ENCODE measurements around the gene DPF3. TPM values are rescaled to one million over a fixed set of nuclear protein-coding genes. Genes with fewer than 3 reads are reported as not detected.

The DPF3 gene
- polyA plus RNA-seq, 2 of the 4 experiments (the other 2 are of a cell fraction): 0.05 to 0.09 TPM

DNA sequence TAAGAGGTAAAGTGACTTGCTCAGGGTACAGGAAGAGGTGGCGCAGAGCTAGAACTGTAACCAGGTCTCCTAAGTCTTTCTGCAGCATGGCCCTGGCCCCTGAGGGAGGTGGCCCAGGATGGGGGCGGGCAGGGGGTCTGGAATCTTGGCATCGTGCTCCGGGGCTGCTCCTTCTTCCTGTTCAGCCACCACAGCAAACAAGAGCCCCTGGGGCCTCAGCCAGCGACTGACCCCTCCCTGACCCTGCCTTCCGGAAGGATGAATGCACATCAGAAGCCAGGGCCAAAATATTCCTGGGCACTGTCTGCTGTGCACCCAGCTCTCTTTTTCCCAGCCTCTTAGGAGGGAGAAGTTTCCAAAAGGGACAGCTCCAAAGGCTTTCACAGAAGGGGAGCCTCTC is 242.8 kb downstream of the DPF3 start:
- ATAC-seq: no peak
- Histone ChIP-seq H3K4me2 (no peak overlapping the region), H3K27ac (no peak overlapping the region), H3K9me3 (no peaks in the 10 kb centered on the region), H3K4me3 (no peak overlapping the region), H3K4me1 (no peaks in the 10 kb centered on the region)
- no peak for TF ChIP-seq EP300 (IDR thresholded peaks at IDR 0.05)
- TF ChIP-seq, protein P1, sequence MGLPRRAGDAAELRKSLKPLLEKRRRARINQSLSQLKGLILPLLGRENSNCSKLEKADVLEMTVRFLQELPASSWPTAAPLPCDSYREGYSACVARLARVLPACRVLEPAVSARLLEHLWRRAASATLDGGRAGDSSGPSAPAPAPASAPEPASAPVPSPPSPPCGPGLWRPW (IDR thresholded peaks at IDR 0.05): no peak
- TF ChIP-seq, protein P2, sequence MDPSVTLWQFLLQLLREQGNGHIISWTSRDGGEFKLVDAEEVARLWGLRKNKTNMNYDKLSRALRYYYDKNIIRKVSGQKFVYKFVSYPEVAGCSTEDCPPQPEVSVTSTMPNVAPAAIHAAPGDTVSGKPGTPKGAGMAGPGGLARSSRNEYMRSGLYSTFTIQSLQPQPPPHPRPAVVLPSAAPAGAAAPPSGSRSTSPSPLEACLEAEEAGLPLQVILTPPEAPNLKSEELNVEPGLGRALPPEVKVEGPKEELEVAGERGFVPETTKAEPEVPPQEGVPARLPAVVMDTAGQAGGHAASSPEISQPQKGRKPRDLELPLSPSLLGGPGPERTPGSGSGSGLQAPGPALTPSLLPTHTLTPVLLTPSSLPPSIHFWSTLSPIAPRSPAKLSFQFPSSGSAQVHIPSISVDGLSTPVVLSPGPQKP (IDR thresholded peaks at IDR 0.05; ENCODE audit: low read depth, low read length): no peak
- TF ChIP-seq EHF (CRISPR knock-in tag; IDR thresholded peaks at IDR 0.05): no peak
- TF ChIP-seq HEYL (CRISPR knock-in tag; IDR thresholded peaks at IDR 0.05): no peak
- WGBS (ENCODE audit: missing lambda C conversion rate): 39% methylated on average over 4 of the region's 6 CpGs
- CTCF ChIA-PET: interaction anchor here (0.7 kb wide), 1 partner anchor 135 kb away, joined by 3 read pairs; no protein-coding TSS in a partner anchor
- FAIRE-seq: no peak
- DNase-seq (ENCODE audit: low read depth in 1 of 2, low spot score in 1 of 2): no peak
- POLR2A ChIA-PET: no interaction called here

DNA sequence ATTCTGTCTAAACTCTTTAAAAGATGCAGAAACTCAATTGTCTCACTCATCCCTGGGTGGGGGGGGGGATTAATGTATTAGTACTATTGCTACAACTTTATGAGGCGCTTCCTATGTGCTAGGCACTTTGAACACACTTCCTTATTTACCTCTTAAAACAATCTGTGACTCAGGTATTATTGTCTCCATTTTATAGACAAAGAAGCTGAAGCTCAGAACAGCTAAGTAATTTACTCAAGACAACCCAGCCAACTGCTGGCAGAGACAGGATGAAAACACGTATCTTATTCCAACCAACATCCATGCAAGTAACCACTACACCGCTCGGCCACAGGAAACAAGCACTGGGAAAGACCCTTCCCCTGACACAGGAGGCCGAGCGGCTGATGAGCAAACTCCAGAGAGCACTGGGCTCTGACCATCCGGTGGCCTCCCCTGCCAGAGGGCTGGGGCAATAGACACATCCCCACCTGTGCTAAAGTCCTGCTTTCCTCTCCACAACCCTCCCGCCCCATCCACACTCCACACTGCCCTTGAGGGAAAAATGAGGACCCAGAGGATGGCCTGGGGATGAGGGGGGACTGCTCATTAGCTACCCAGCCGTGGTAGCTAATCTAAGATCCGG is 244.2 kb downstream of the DPF3 start:
- FAIRE-seq: no peak
- Histone ChIP-seq H3K4me2 (no peak overlapping the region), H3K9me3 (no peaks in the 10 kb centered on the region), H3K4me1 (no peaks in the 10 kb centered on the region), H3K27ac (no peak overlapping the region), H3K4me3 (no peak overlapping the region)
- ChIA-PET POLR2A (no interaction called here), CTCF (interaction anchor here (1.5 kb wide), 1 partner anchor 136 kb away, joined by 3 read pairs; no protein-coding TSS in a partner anchor)
- TF ChIP-seq HOXA7 (CRISPR knock-in tag; IDR thresholded peaks at IDR 0.05) (no peak), ESRRA (IDR thresholded peaks at IDR 0.05; ENCODE audit: borderline replicate concordance, low read length) (no peak), RCOR1 (IDR thresholded peaks at IDR 0.05; ENCODE audit: low read depth, low read length) (no peak), KDM1A (IDR thresholded peaks at IDR 0.05; ENCODE audit: low read depth) (no peak), ZFP36 (IDR thresholded peaks at IDR 0.05; ENCODE audit: borderline replicate concordance, partially characterized antibody) (no peak), RNF2 (IDR thresholded peaks at IDR 0.05; ENCODE audit: borderline replicate concordance, low read depth) (no peak), JUN (IDR thresholded peaks at IDR 0.05) (no peak), NFE2L2 (conservative IDR thresholded peaks at IDR 0.05; ENCODE audit: low read length) (no peak), GATA3 (IDR thresholded peaks at IDR 0.05; ENCODE audit: borderline replicate concordance) (no peak), FOSL2 (IDR thresholded peaks at IDR 0.05) (no peak), FOSL2 (CRISPR knock-in tag; IDR thresholded peaks at IDR 0.05) (no peak), MAZ (IDR thresholded peaks at IDR 0.05; ENCODE audit: borderline replicate concordance, low read depth, low read length) (no peak), ZC3H11A (IDR thresholded peaks at IDR 0.05) (no peak), CBX2 (IDR thresholded peaks at IDR 0.05; ENCODE audit: borderline replicate concordance, low read depth) (no peak), CBX8 (IDR thresholded peaks at IDR 0.05) (no peak)
- TF ChIP-seq, protein P3, sequence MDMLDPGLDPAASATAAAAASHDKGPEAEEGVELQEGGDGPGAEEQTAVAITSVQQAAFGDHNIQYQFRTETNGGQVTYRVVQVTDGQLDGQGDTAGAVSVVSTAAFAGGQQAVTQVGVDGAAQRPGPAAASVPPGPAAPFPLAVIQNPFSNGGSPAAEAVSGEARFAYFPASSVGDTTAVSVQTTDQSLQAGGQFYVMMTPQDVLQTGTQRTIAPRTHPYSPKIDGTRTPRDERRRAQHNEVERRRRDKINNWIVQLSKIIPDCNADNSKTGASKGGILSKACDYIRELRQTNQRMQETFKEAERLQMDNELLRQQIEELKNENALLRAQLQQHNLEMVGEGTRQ (IDR thresholded peaks at IDR 0.05): no peak
- TF ChIP-seq, protein P2 (IDR thresholded peaks at IDR 0.05; ENCODE audit: low read depth, low read length): no peak
- TF ChIP-seq, protein P4, sequence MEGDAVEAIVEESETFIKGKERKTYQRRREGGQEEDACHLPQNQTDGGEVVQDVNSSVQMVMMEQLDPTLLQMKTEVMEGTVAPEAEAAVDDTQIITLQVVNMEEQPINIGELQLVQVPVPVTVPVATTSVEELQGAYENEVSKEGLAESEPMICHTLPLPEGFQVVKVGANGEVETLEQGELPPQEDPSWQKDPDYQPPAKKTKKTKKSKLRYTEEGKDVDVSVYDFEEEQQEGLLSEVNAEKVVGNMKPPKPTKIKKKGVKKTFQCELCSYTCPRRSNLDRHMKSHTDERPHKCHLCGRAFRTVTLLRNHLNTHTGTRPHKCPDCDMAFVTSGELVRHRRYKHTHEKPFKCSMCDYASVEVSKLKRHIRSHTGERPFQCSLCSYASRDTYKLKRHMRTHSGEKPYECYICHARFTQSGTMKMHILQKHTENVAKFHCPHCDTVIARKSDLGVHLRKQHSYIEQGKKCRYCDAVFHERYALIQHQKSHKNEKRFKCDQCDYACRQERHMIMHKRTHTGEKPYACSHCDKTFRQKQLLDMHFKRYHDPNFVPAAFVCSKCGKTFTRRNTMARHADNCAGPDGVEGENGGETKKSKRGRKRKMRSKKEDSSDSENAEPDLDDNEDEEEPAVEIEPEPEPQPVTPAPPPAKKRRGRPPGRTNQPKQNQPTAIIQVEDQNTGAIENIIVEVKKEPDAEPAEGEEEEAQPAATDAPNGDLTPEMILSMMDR (IDR thresholded peaks at IDR 0.05): no peak
- no peak for ATAC-seq
- DNase-seq (ENCODE audit: low read depth in 1 of 2, low spot score in 1 of 2): no peak
- WGBS (ENCODE audit: missing lambda C conversion rate): 66% methylated on average over 10 of the region's 10 CpGs

All from A549 (cell line).